ENCODE data around the gene TPD52L1.
A peak's percentile ranks its signal among the peaks of the same experiment; 100 is the strongest.

TPD52L1 gene

GRCh38 chr6:125246566-125246965 is 93.0 kb downstream of the TPD52L1 start:
- DNase-seq: peak; percentile 65

GRCh38 chr6:125248136-125248535 is 94.6 kb downstream of the TPD52L1 start:
- DNase-seq: no peak

GRCh38 chr6:125250511-125250910 is 96.9 kb downstream of the TPD52L1 start:
- DNase-seq: no peak

- DNase-seq: peak; percentile 86
Measured at GRCh38 chr6:125251516-125252220, 98.1 kb downstream of the TPD52L1 start.

DNA sequence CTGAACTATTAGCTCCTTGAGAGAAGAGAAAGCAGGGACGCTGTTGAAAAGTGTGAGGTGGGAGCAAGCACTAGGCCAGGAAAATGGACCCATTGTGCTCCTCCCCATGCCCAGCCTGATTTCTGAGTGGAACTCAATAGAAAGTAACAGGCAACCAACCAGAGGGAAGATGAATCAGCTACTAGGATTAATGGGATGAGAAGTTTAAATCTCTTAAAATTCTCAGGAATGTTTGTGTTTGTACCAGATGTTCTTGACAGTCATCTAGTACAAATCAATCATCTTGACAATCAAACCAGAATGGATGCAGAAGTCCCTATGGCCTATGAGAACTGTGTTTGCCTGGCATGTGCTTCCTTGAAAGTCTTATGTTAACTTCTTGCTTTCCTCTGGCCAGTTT is 99.3 kb downstream of the TPD52L1 start:
- DNase-seq: peak; percentile 83

GRCh38 chr6:125253881-125254280 is 100.3 kb downstream of the TPD52L1 start:
- no peak for DNase-seq

DNA sequence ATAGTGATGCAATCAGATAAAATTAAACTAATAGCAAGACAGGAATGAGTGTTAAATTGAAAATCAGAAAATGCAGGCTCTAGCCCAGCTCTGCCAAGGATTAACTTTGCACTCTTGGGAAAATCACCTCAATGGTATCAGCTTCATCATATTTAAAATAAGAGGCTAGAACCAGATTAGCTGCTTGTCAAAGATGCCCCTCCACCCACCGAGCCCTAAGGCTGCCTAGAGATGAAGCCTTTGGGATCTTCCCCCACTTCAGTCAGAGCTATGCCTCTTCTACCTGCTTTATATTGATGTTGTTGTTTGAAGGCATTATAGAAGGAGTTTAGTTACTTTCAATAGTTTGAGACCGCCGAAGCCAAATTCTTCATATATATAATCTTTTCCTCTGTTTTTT is 100.7 kb downstream of the TPD52L1 start:
- no peak for DNase-seq

GRCh38 chr6:125255201-125255600 is 101.6 kb downstream of the TPD52L1 start:
- peak; percentile 57 for DNase-seq

DNA sequence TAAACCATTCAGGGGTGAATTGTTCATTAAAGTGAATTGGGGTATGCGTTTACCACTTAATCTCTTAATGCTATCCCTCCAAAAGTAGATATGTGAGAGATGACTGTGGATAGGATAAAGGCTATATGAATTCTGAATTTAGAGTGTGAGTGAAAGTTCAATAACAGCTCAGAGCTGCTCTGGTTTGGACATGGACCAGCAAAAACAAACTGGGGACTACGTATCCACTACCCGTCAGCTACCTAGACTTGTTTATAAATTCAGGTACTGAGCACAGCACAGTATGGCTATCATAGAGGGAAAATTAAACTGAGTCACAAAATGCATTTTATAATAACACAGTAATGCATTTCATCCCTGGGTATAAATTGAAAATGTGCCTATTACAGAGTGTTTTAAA is 103.8 kb downstream of the TPD52L1 start:
- DNase-seq: no peak

GRCh38 chr6:125258651-125259353 is 105.2 kb downstream of the TPD52L1 start:
- no peak for DNase-seq

DNA sequence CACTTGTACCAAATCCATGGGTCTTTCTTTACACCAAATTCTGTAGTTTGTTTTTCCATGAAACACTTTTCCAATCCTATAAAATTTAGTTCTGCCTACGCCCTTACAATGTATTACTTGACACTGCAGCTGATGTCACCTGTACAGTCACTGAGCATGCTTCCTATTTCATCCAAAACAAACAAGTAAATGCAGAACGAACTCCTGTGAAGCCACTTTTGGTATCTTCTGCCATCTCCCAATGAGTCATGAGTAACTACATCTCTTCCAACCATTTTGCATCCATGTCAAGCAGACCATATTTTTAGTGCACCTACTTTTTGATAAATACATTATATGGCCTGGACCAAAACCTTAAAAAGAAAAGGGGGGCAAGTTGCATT is 105.8 kb downstream of the TPD52L1 start:
- DNase-seq: no peak

GRCh38 chr6:125262016-125263013 is 108.7 kb downstream of the TPD52L1 start:
- DNase-seq: peak; percentile 92

DNA sequence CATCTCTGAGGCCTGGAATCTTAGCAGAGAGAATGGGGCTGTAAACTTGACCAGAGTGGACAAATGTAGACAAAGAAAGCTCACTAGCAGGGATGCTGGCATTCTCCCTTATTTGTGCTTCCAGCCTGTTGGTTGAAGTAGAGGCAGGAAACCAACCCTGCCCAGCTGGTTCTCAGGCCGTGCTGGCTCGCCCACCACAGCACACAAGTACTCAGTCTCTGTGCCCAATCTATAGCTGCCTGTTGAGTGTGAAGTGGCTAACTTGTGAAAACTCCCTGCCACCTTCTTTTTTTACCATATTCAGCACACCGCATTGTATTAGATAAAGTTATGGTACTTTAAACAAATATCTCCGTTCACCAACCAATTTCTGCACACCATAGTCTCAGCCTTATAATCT is 110.9 kb downstream of the TPD52L1 start:
- DNase-seq: no peak

GRCh38 chr6:125267806-125268523 is 114.4 kb downstream of the TPD52L1 start:
- DNase-seq: no peak

GRCh38 chr6:125268765-125269164 is 115.2 kb downstream of the TPD52L1 start:
- no peak for DNase-seq

GRCh38 chr6:125269328-125269985 is 115.9 kb downstream of the TPD52L1 start:
- no peak for DNase-seq

DNA sequence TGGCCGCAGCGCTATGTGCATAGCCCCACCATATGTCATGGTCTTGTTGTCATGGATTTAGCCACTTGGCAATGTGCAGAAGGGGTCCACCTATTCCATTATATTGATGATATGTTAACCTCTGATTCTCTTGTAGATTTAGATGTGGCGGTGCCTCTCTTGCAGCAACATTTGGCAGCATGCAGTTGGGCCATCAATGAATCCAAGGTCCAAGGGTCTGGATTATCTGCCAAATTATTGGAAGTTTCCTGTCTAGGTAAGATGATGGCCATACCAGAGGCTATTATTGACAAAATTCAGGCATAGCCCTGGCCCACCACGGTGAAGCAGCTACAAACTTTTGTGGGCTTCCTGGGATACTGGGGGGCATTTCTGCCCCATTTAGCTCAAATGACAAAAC is 116.8 kb downstream of the TPD52L1 start:
- DNase-seq: no peak

GRCh38 chr6:125271486-125272159 is 118.0 kb downstream of the TPD52L1 start:
- no peak for DNase-seq

GRCh38 chr6:125273251-125273650 is 119.7 kb downstream of the TPD52L1 start:
- DNase-seq: no peak

- no peak for DNase-seq
Measured at GRCh38 chr6:125273965-125274364, 120.4 kb downstream of the TPD52L1 start.

DNA sequence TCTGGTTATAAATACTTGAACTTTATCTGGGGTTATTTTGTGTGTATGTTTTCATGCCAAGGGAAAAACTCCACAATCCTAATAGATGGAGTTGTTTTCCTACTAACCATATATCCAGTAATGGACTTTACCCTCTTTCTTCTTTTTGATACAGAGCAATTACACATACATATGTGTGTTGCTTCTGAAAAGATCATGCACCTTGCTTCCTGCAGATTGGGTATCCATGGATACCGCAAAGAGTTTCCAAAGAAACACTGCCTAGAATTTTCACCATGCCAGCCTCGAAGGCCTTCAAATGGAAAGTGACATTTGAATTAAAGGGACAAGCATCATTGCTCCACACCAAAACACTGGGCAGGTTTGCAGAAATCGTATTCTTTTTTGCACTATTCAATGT is 121.4 kb downstream of the TPD52L1 start:
- DNase-seq: no peak
